WTC11 (cell line): ENCODE measurements around the gene COL16A1. TPM values are rescaled to one million over a fixed set of nuclear protein-coding genes. Genes with fewer than 3 reads are reported as not detected.
A peak's percentile ranks its signal among the peaks of the same experiment; 100 is the strongest.

Experiments used
- ATAC-seq: fragments of 200-7000 bp; cut with Tn5 transposase; 2 replicates; pipeline ENCODE4 v1.10.0; 2021; ENCODE audit warnings: mild to moderate bottlenecking, moderate library complexity
- CTCF ChIA-PET: fragments of 300-600 bp; sonication (Branson Sonifier 250); formaldehyde crosslinking; loops from one replicate; lab custom pipeline; 2021; ENCODE audit warnings: antibody characterized with exemption; lab: Charles Lee
- POLR2A ChIA-PET: fragments of 350-600 bp; sonication (Branson Sonifier 250); formaldehyde crosslinking; loops from one replicate; lab custom pipeline; 2021; ENCODE audit warnings: antibody characterized with exemption; lab: Charles Lee
- DNase-seq: peaks from one replicate; pipeline ENCODE4 v3.0.0; 2021; ENCODE audit warnings: low spot score
- H3K27ac Mint-ChIP-seq: 2 replicates; pipeline ENCODE4 v1.8.0; 2021; ENCODE audit warnings: mixed read lengths
- H3K27me3 Mint-ChIP-seq: 2 replicates; pipeline ENCODE4 v1.8.0; 2021; ENCODE audit warnings: low read depth, mild to moderate bottlenecking, moderate library complexity, mixed read lengths
- H3K36me3 Mint-ChIP-seq: 2 replicates; pipeline ENCODE4 v1.8.0; 2021; ENCODE audit warnings: mixed read lengths
- H3K4me1 Mint-ChIP-seq: 2 replicates; pipeline ENCODE4 v1.8.0; 2022; ENCODE audit warnings: mixed read lengths
- H3K4me3 Mint-ChIP-seq: 2 replicates; pipeline ENCODE4 v1.8.0; 2021; ENCODE audit warnings: mild to moderate bottlenecking, moderate library complexity, mixed read lengths
- H3K9me3 Mint-ChIP-seq: 2 replicates; pipeline ENCODE4 v1.8.0; 2021; ENCODE audit warnings: mixed read lengths
- ATF1 ChIP-seq: sonication (generic); formaldehyde crosslinking; IDR thresholded peaks from 2 replicates; pipeline ENCODE4 v1.8.1; 2023; ENCODE audit warnings: mild to moderate bottlenecking, moderate library complexity, missing genetic modification reagents
- CREM ChIP-seq: sonication (generic); formaldehyde crosslinking; IDR thresholded peaks from 2 replicates; pipeline ENCODE4 v1.8.1; 2022; ENCODE audit warnings: mild to moderate bottlenecking, missing genetic modification reagents, moderate library complexity
- FOXP1 ChIP-seq: sonication (generic); formaldehyde crosslinking; IDR thresholded peaks from 2 replicates; pipeline ENCODE4 v1.8.0; 2022; ENCODE audit warnings: missing genetic modification reagents, mild to moderate bottlenecking, moderate library complexity, borderline replicate concordance
- JAZF1 ChIP-seq: fragments of 250-450 bp; sonication (Bioruptor Pico); IDR thresholded peaks from 2 replicates; pipeline ENCODE4 v1.9.0; 2021; ENCODE audit warnings: moderate library complexity, mild to moderate bottlenecking, inconsistent platforms
- MYBL2 ChIP-seq: sonication (generic); formaldehyde crosslinking; IDR thresholded peaks from 2 replicates; pipeline ENCODE4 v1.8.1; 2023; ENCODE audit warnings: mild to moderate bottlenecking, moderate library complexity, missing genetic modification reagents
- SOX15 ChIP-seq: fragments of 250-450 bp; sonication (Bioruptor Pico); IDR thresholded peaks from 2 replicates; pipeline ENCODE4 v1.9.0; 2021; ENCODE audit warnings: mild to moderate bottlenecking
- SP1 ChIP-seq: sonication (generic); formaldehyde crosslinking; conservative IDR thresholded peaks from 2 replicates; pipeline ENCODE4 v1.8.1; 2022; ENCODE audit warnings: missing genetic modification reagents
- USF1 ChIP-seq: sonication (generic); formaldehyde crosslinking; IDR thresholded peaks from 2 replicates; pipeline ENCODE4 v1.8.0; 2022; ENCODE audit warnings: mild to moderate bottlenecking, missing genetic modification reagents
- ZNF317 ChIP-seq: sonication (generic); formaldehyde crosslinking; IDR thresholded peaks from 2 replicates; pipeline ENCODE4 v1.8.1; 2023; ENCODE audit warnings: low read depth, mild to moderate bottlenecking, moderate library complexity, missing genetic modification reagents, borderline replicate concordance
- ZNF396 ChIP-seq: fragments of 250-450 bp; sonication (Bioruptor Pico); IDR thresholded peaks from 2 replicates; pipeline ENCODE4 v1.8.0; 2021; ENCODE audit warnings: mild to moderate bottlenecking, moderate library complexity, borderline replicate concordance
- ZNF532 ChIP-seq: fragments of 250-450 bp; sonication (Bioruptor Pico); IDR thresholded peaks from 2 replicates; pipeline ENCODE4 v1.9.0; 2021; ENCODE audit warnings: mild to moderate bottlenecking, borderline replicate concordance
- ZSCAN18 ChIP-seq: fragments of 250-450 bp; sonication (Bioruptor Pico); IDR thresholded peaks from 2 replicates; pipeline ENCODE4 v2.1.2; 2022; ENCODE audit warnings: mild to moderate bottlenecking, moderate library complexity
- total RNA-seq: library from RNA; stranded (reverse); gene quantifications from 3 replicates; pipeline ENCODE4 v1.2.3, GENCODE V29; 2021
- TF ChIP-seq, protein P1 (sequence below): fragments of 250-450 bp; sonication (Bioruptor Pico); IDR thresholded peaks from 2 replicates; pipeline ENCODE4 v1.9.0; 2021; ENCODE audit warnings: mild to moderate bottlenecking
- TF ChIP-seq, protein P2 (sequence below): fragments of 250-450 bp; sonication (Bioruptor Pico); IDR thresholded peaks from 2 replicates; pipeline ENCODE4 v1.9.0; 2021; ENCODE audit warnings: mild to moderate bottlenecking
- TF ChIP-seq, protein P3 (sequence below): fragments of 200-600 bp; IDR thresholded peaks from 2 replicates; pipeline ENCODE4 v1.8.0; 2022; ENCODE audit warnings: antibody characterized with exemption

Gene COL16A1
- total RNA-seq, 1 experiment from 2014 or later, result 8.8 TPM

- DNase-seq (no peak), ATAC-seq (no peak)
- TF ChIP-seq, protein P1, sequence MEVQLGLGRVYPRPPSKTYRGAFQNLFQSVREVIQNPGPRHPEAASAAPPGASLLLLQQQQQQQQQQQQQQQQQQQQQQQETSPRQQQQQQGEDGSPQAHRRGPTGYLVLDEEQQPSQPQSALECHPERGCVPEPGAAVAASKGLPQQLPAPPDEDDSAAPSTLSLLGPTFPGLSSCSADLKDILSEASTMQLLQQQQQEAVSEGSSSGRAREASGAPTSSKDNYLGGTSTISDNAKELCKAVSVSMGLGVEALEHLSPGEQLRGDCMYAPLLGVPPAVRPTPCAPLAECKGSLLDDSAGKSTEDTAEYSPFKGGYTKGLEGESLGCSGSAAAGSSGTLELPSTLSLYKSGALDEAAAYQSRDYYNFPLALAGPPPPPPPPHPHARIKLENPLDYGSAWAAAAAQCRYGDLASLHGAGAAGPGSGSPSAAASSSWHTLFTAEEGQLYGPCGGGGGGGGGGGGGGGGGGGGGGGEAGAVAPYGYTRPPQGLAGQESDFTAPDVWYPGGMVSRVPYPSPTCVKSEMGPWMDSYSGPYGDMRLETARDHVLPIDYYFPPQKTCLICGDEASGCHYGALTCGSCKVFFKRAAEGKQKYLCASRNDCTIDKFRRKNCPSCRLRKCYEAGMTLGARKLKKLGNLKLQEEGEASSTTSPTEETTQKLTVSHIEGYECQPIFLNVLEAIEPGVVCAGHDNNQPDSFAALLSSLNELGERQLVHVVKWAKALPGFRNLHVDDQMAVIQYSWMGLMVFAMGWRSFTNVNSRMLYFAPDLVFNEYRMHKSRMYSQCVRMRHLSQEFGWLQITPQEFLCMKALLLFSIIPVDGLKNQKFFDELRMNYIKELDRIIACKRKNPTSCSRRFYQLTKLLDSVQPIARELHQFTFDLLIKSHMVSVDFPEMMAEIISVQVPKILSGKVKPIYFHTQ (CRISPR knock-in tag), result no peak
- TF ChIP-seq ZSCAN18 (CRISPR knock-in tag) (no peak), ZNF317 (CRISPR knock-in tag) (no peak), FOXP1 (CRISPR knock-in tag) (no peak), USF1 (CRISPR knock-in tag) (no peak), ZNF396 (no peak), SP1 (CRISPR knock-in tag) (no peak), JAZF1 (CRISPR knock-in tag) (no peak), ATF1 (CRISPR knock-in tag) (no peak), SOX15 (no peak), MYBL2 (no peak), CREM (no peak), ZNF532 (CRISPR knock-in tag) (no peak)
- TF ChIP-seq, protein P2, sequence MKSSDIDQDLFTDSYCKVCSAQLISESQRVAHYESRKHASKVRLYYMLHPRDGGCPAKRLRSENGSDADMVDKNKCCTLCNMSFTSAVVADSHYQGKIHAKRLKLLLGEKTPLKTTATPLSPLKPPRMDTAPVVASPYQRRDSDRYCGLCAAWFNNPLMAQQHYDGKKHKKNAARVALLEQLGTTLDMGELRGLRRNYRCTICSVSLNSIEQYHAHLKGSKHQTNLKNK, result no peak
- TF ChIP-seq, protein P3, sequence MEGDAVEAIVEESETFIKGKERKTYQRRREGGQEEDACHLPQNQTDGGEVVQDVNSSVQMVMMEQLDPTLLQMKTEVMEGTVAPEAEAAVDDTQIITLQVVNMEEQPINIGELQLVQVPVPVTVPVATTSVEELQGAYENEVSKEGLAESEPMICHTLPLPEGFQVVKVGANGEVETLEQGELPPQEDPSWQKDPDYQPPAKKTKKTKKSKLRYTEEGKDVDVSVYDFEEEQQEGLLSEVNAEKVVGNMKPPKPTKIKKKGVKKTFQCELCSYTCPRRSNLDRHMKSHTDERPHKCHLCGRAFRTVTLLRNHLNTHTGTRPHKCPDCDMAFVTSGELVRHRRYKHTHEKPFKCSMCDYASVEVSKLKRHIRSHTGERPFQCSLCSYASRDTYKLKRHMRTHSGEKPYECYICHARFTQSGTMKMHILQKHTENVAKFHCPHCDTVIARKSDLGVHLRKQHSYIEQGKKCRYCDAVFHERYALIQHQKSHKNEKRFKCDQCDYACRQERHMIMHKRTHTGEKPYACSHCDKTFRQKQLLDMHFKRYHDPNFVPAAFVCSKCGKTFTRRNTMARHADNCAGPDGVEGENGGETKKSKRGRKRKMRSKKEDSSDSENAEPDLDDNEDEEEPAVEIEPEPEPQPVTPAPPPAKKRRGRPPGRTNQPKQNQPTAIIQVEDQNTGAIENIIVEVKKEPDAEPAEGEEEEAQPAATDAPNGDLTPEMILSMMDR, result no peak
- Mint-ChIP-seq H3K27ac (peak overlapping the region; percentile 29), H3K4me3 (no peak overlapping the region), H3K9me3 (no peaks in the 10 kb centered on the region), H3K4me1 (peaks cover 49% of the 10 kb centered on the region), H3K36me3 (no peaks in the 10 kb centered on the region), H3K27me3 (no peaks in the 10 kb centered on the region; the same call in 1 of the 2 replicates)
- ChIA-PET CTCF (interaction anchor here (1.5 to 14.7 kb wide), 12 partner anchors 13 to 217 kb away, joined by 3 to 179 read pairs (median 22); partner anchors contain the start of genes COL16A1 and PEF1), POLR2A (no interaction called here)
These were observed 42.9 kb upstream of the COL16A1 start for GRCh38 chr1:31746687-31747086.
